Mesothelial cell of epicardium (in vitro differentiated cells): ENCODE results near the gene PLPPR4. TPM values are rescaled to one million over a fixed set of nuclear protein-coding genes. Genes with fewer than 3 reads are reported as not detected.

Experiments
- DNase-seq, 2 experiments: peaks; one replicate each; pipeline ENCODE4 v3.0.0; 2021; ENCODE audit warnings: low spot score in 2 of 2; ENCODE audit not compliant: unreplicated experiment in 2 of 2
- H3K27ac Mint-ChIP-seq: 2 replicates; pipeline ENCODE4 v1.8.0; 2021; ENCODE audit warnings: mixed read lengths
- H3K27me3 Mint-ChIP-seq: 2 replicates; pipeline ENCODE4 v1.8.0; 2021; ENCODE audit warnings: low read depth, mixed read lengths
- H3K36me3 Mint-ChIP-seq: 2 replicates; pipeline ENCODE4 v1.8.0; 2021; ENCODE audit warnings: mixed read lengths
- H3K4me1 Mint-ChIP-seq: 2 replicates; pipeline ENCODE4 v1.8.0; 2021; ENCODE audit warnings: mixed read lengths
- H3K4me3 Mint-ChIP-seq: 2 replicates; pipeline ENCODE4 v1.8.0; 2021; ENCODE audit warnings: mild to moderate bottlenecking, moderate library complexity, mixed read lengths
- H3K9me3 Mint-ChIP-seq: 2 replicates; pipeline ENCODE4 v1.8.0; 2021; ENCODE audit warnings: mixed read lengths
- CTCF ChIP-seq: fragments of 200-600 bp; sonication (generic); IDR thresholded peaks from one replicate; pipeline ENCODE4 v1.5.0; 2021; ENCODE audit warnings: antibody characterized with exemption; ENCODE audit not compliant: unreplicated experiment
- total RNA-seq: library from RNA; stranded (reverse); gene quantifications from 3 replicates; pipeline ENCODE4 v1.2.1, GENCODE V29; 2021

The PLPPR4 gene
- total RNA-seq, 1 donor from 2014 or later, result 0.13 TPM

DNA sequence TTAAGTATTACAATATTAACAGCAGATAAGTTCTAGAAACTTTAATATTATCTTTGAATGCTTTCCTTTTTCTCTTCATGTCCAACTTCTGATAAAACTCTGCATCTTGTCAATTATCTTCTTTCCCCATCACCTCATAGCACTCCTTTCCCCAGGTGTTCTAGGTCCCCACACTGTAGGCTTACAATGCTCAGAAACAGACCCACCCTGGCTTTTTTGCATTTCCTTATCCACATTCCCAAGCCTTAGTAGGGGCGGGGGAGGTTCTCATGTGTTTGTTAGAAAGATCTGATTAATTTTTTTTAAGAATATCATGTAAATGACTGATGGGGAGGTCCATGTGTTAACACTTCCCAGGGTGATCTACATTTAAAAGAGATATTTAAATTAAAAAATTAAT, 63.9 kb downstream of the PLPPR4 start:
- Mint-ChIP-seq H3K36me3 (no peaks in the 10 kb centered on the region), H3K9me3 (no peaks in the 10 kb centered on the region), H3K4me1 (peaks cover 10% of the 10 kb centered on the region), H3K27me3 (no peaks in the 10 kb centered on the region), H3K27ac (no peak overlapping the region), H3K4me3 (no peak overlapping the region)
- TF ChIP-seq CTCF, result no peak
- DNase-seq, result no peak

GRCh38 chr1:99331083-99331482, 66.8 kb downstream of the PLPPR4 start:
- H3K4me1 Mint-ChIP-seq, result peaks cover 10% of the 10 kb centered on the region
- H3K36me3 Mint-ChIP-seq, result no peaks in the 10 kb centered on the region
- no peak overlapping the region for H3K27ac Mint-ChIP-seq
- no peaks in the 10 kb centered on the region for H3K27me3 Mint-ChIP-seq
- DNase-seq, result no peak
- no peak for TF ChIP-seq CTCF
- H3K9me3 Mint-ChIP-seq, result no peaks in the 10 kb centered on the region
- H3K4me3 Mint-ChIP-seq, result no peak overlapping the region

- no peak for DNase-seq
- Mint-ChIP-seq H3K9me3 (no peaks in the 10 kb centered on the region), H3K27ac (no peak overlapping the region), H3K4me3 (no peak overlapping the region), H3K4me1 (peaks cover 10% of the 10 kb centered on the region), H3K36me3 (no peaks in the 10 kb centered on the region), H3K27me3 (no peaks in the 10 kb centered on the region)
- no peak for TF ChIP-seq CTCF
These were observed 67.3 kb downstream of the PLPPR4 start for GRCh38 chr1:99331636-99332035.

GRCh38 chr1:99332561-99332960, 68.3 kb downstream of the PLPPR4 start:
- H3K4me1 Mint-ChIP-seq, result peaks cover 2% of the 10 kb centered on the region
- H3K27me3 Mint-ChIP-seq, result no peaks in the 10 kb centered on the region
- no peak overlapping the region for H3K27ac Mint-ChIP-seq
- H3K4me3 Mint-ChIP-seq, result no peak overlapping the region
- H3K36me3 Mint-ChIP-seq, result no peaks in the 10 kb centered on the region
- TF ChIP-seq CTCF, result no peak
- H3K9me3 Mint-ChIP-seq, result no peaks in the 10 kb centered on the region
- no peak for DNase-seq

GRCh38 chr1:99334991-99335390, 70.7 kb downstream of the PLPPR4 start:
- H3K27me3 Mint-ChIP-seq, result no peaks in the 10 kb centered on the region

More at GRCh38 chr1:99334991-99335390, 70.7 kb downstream of the PLPPR4 start:
- TF ChIP-seq CTCF, result no peak
- Mint-ChIP-seq H3K27ac (no peak overlapping the region), H3K4me1 (no peaks in the 10 kb centered on the region), H3K36me3 (no peaks in the 10 kb centered on the region), H3K4me3 (no peak overlapping the region), H3K9me3 (no peaks in the 10 kb centered on the region)
- no peak for DNase-seq
